Measurements from ENCODE around the gene ALG2.

DNA sequence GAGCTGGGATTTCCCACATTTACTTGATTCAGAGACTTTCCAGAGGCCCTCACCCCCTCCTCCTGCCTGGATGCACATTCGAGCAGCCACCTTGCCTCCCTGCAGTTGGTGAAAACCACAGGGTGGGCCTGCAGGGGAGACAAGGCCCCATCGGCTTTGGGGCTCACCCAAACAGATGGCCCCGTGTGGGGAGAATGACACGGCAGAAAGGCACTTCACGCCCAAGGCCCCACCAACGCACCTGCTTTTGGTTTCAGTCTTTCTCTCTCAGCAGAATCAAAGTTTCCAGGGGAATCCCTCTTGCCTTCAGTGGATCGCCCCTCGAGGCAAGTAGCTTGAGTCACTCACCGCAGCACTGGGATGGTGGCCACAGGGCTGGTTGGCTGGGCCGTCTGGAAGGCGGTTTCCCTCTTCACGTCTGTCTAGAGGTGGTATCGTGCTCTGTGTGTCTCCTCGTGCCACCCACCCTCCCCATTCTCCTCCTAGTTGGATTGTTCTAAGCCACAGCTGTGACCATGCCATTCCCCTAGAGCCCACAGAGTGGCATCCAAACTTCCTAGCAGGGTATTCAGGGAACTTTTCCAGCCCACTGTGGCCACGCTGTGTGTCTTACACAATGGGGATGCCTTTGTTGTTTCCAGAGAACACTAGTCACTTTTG, 32.2 kb upstream of the ALG2 start:
- TF ChIP-seq CTCF (conservative IDR thresholded peaks at IDR 0.05; ENCODE audit: low read depth, low read length) (no peak), MAZ (IDR thresholded peaks at IDR 0.05; ENCODE audit: borderline replicate concordance, low read depth, low read length) (no peak), MAFK (IDR thresholded peaks at IDR 0.05; ENCODE audit: low read depth, low read length) (no peak), RFX5 (IDR thresholded peaks at IDR 0.05; ENCODE audit: low read depth, low read length) (no peak), POLR2A (IDR thresholded peaks at IDR 0.05; ENCODE audit: low read depth, low read length) (no peak), RCOR1 (IDR thresholded peaks at IDR 0.05; ENCODE audit: insufficient replicate concordance, low read length) (no peak)
